ENCODE data around the gene NECTIN2.

NECTIN2 gene

DNA sequence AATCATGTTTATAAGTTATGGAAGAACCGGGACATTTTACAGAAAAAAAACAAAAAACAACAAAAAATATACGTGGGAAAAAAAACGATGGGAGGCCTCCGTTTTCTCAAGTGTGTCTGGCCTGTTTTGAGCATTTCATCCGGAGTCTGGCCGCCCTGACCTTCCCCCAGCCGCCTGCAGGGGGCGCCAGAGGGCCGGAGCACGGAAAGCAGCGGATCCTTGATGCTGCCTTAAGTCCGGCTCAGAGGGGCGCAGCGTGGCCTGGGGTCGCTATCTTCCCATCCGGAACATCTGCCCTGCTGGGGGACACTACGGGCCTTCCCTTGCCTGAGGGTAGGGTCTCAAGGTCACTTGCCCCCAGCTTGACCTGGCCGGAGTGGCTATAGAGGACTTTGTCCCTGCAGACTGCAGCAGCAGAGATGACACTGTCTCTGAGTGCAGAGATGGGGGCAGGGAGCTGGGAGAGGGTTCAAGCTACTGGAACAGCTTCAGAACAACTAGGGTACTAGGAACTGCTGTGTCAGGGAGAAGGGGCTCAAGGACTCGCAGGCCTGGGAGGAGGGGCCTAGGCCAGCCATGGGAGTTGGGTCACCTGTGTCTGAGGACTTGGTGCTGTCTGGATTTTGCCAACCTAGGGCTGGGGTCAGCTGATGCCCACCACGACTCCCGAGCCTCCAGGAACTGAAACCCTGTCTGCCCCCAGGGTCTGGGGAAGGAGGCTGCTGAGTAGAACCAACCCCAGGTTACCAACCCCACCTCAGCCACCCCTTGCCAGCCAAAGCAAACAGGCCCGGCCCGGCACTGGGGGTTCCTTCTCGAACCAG lies 57.7 kb downstream of the NECTIN2 start:
- no peaks in the 10 kb centered on the region for H3K36me3 ChIP-seq (ENCODE audit: control insufficient read depth, insufficient read depth, low read length)
- no peaks in the 10 kb centered on the region for H3K9me3 ChIP-seq (ENCODE audit: control insufficient read depth, low read length)
- H3K27ac ChIP-seq: no peak overlapping the region
- H2AFZ ChIP-seq: no peak overlapping the region
- peaks cover 4% of the 10 kb centered on the region for H3K4me1 ChIP-seq
- H3K27me3 ChIP-seq (ENCODE audit: control insufficient read depth, insufficient read depth, low read length): no peaks in the 10 kb centered on the region
- H3K79me2 ChIP-seq: no peaks in the 10 kb centered on the region
- TF ChIP-seq CTCF (IDR thresholded peaks at IDR 0.05): peak; percentile 99
- no peak overlapping the region for H3K4me3 ChIP-seq (ENCODE audit: low read depth, low read length)
- H3K9ac ChIP-seq: no peak overlapping the region
- peak overlapping the region; percentile 53 for H3K4me2 ChIP-seq (ENCODE audit: low read length)

DNA sequence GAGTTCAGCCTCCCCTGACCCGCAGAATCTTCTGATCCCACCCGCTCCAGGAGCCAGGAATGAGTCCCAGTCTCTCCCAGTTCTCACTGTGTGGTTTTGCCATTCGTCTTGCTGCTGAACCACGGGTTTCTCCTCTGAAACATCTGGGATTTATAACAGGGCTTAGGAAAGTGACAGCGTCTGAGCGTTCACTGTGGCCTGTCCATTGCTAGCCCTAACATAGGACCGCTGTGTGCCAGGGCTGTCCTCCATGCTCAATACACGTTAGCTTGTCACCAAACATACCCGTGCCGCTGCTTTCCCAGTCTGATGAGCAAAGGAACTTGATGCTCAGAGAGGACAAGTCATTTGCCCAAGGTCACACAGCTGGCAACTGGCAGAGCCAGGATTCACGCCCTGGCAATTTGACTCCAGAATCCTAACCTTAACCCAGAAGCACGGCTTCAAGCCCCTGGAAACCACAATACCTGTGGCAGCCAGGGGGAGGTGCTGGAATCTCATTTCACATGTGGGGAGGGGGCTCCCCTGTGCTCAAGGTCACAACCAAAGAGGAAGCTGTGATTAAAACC lies 58.4 kb downstream of the NECTIN2 start:
- TF ChIP-seq CTCF (IDR thresholded peaks at IDR 0.05): no peak
- no peak overlapping the region for H3K27ac ChIP-seq
- no peak overlapping the region for H3K4me3 ChIP-seq (ENCODE audit: low read depth, low read length)
- no peak overlapping the region for H2AFZ ChIP-seq
- no peak overlapping the region for H3K9ac ChIP-seq
- H3K79me2 ChIP-seq: no peaks in the 10 kb centered on the region
- H3K4me1 ChIP-seq: peaks cover 4% of the 10 kb centered on the region
- H3K9me3 ChIP-seq (ENCODE audit: control insufficient read depth, low read length): no peaks in the 10 kb centered on the region
- no peaks in the 10 kb centered on the region for H3K27me3 ChIP-seq (ENCODE audit: control insufficient read depth, insufficient read depth, low read length)
- H3K4me2 ChIP-seq (ENCODE audit: low read length): no peak overlapping the region
- H3K36me3 ChIP-seq (ENCODE audit: control insufficient read depth, insufficient read depth, low read length): no peaks in the 10 kb centered on the region

DNA sequence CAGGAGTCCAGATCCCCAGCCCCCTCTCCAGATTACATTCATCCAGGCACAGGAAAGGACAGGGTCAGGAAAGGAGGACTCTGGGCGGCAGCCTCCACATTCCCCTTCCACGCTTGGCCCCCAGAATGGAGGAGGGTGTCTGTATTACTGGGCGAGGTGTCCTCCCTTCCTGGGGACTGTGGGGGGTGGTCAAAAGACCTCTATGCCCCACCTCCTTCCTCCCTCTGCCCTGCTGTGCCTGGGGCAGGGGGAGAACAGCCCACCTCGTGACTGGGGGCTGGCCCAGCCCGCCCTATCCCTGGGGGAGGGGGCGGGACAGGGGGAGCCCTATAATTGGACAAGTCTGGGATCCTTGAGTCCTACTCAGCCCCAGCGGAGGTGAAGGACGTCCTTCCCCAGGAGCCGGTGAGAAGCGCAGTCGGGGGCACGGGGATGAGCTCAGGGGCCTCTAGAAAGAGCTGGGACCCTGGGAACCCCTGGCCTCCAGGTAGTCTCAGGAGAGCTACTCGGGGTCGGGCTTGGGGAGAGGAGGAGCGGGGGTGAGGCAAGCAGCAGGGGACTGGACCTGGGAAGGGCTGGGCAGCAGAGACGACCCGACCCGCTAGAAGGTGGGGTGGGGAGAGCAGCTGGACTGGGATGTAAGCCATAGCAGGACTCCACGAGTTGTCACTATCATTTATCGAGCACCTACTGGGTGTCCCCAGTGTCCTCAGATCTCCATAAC lies 59.5 kb downstream of the NECTIN2 start, which contains the start of gene APOE:
Gene APOE, plus strand, starts transcription at position 360 of the 724 bp plus-strand sequence. CDS start 829 bp downstream, outside the sequence.
- H2AFZ ChIP-seq: peak within 1 kb of the TSS; percentile 20
- no peak for TF ChIP-seq CTCF (IDR thresholded peaks at IDR 0.05)
- no peaks in the 10 kb centered on the region for H3K36me3 ChIP-seq (ENCODE audit: control insufficient read depth, insufficient read depth, low read length)
- no peaks in the 10 kb centered on the region for H3K9me3 ChIP-seq (ENCODE audit: control insufficient read depth, low read length)
- H3K27ac ChIP-seq: no peak within 1 kb of the TSS
- H3K4me1 ChIP-seq: peaks cover 4% of the 10 kb centered on the region
- H3K79me2 ChIP-seq: no peaks in the 10 kb centered on the region
- no peak within 1 kb of the TSS for H3K9ac ChIP-seq
- H3K27me3 ChIP-seq (ENCODE audit: control insufficient read depth, insufficient read depth, low read length): no peaks in the 10 kb centered on the region
- peak within 1 kb of the TSS; percentile 50 for H3K4me3 ChIP-seq (ENCODE audit: low read depth, low read length)
- peak within 1 kb of the TSS; percentile 64 for H3K4me2 ChIP-seq (ENCODE audit: low read length)

DNA sequence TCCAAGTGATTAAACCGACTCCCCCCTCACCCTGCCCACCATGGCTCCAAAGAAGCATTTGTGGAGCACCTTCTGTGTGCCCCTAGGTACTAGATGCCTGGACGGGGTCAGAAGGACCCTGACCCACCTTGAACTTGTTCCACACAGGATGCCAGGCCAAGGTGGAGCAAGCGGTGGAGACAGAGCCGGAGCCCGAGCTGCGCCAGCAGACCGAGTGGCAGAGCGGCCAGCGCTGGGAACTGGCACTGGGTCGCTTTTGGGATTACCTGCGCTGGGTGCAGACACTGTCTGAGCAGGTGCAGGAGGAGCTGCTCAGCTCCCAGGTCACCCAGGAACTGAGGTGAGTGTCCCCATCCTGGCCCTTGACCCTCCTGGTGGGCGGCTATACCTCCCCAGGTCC lies 61.5 kb downstream of the NECTIN2 start:
- Histone ChIP-seq H3K27me3 (ENCODE audit: control insufficient read depth, insufficient read depth, low read length) (no peaks in the 10 kb centered on the region), H3K27ac (no peak overlapping the region), H3K4me1 (peaks cover 4% of the 10 kb centered on the region), H3K36me3 (ENCODE audit: control insufficient read depth, insufficient read depth, low read length) (no peaks in the 10 kb centered on the region), H3K79me2 (no peaks in the 10 kb centered on the region), H2AFZ (no peak overlapping the region), H3K4me2 (ENCODE audit: low read length) (no peak overlapping the region), H3K4me3 (ENCODE audit: low read depth, low read length) (no peak overlapping the region), H3K9ac (no peak overlapping the region), H3K9me3 (ENCODE audit: control insufficient read depth, low read length) (no peaks in the 10 kb centered on the region)
- TF ChIP-seq CTCF (IDR thresholded peaks at IDR 0.05): no peak

All from parathyroid adenoma (tissue), 2 donors.